SK-N-SH (cell line): Measurements from ENCODE around the gene ENDOV. TPM values are rescaled to one million over a fixed set of nuclear protein-coding genes. Genes with fewer than 3 reads are reported as not detected.

ENCODE experiments used
- CTCF ChIA-PET: fragments of 300-600, 350-600 bp; formaldehyde crosslinking; extraction: SDS; loops from one replicate; lab custom pipeline; 2021; lab: Yijun Ruan, JAX
- POLR2A ChIA-PET: fragments of 350-600 bp; sonication (Branson Sonifier 250); formaldehyde crosslinking; extraction: SDS; loops from one replicate; lab custom pipeline; 2020; ENCODE audit warnings: antibody characterized with exemption, inconsistent platforms; lab: Yijun Ruan, JAX
- DNase-seq: peaks from one replicate; pipeline ENCODE4 v3.0.0; 2012
- H2AFZ ChIP-seq: fragments of 200-600 bp; sonication (generic); 2 replicates; pipeline ENCODE4 v1.8.1; 2016; ENCODE audit warnings: antibody characterized with exemption, mild to moderate bottlenecking, low read depth
- H3F3A ChIP-seq: fragments of 200-600 bp; sonication (generic); replicated peaks from 2 replicates; pipeline ENCODE3; 2016; ENCODE audit warnings: antibody characterized with exemption, mild to moderate bottlenecking; ENCODE audit not compliant: insufficient read depth
- H3K27ac ChIP-seq, 2 experiments: fragments of 200-500 bp in 1 of 2; fragments of 200-600 bp in 1 of 2; sonication (Bioruptor generic) in 1 of 2; sonication (generic), shearing (Covaris generic) in 1 of 2; 2 replicates each; pipeline versions ENCODE4 v1.5.1 to v1.6.1; 2014 to 2016; ENCODE audit warnings: low read depth in 2 of 2, inconsistent platforms in 1 of 2, low read length in 1 of 2, mild to moderate bottlenecking in 1 of 2, mixed read lengths in 1 of 2
- H3K27me3 ChIP-seq: fragments of 200-600 bp; sonication (generic), shearing (Covaris generic); 2 replicates; pipeline ENCODE4 v1.6.1; 2016; ENCODE audit warnings: mixed run types; ENCODE audit not compliant: insufficient read depth
- H3K36me3 ChIP-seq, 2 experiments: fragments of 200-500 bp in 1 of 2; fragments of 200-600 bp in 1 of 2; sonication (Bioruptor generic) in 1 of 2; sonication (generic) in 1 of 2; replicated peaks in 1 of 2; 2 replicates each; pipeline versions ENCODE3 to v1.5.1; 2014 to 2016; ENCODE audit warnings: low read length in 1 of 2, mild to moderate bottlenecking in 1 of 2; ENCODE audit not compliant: insufficient read depth in 2 of 2, control insufficient read depth in 1 of 2
- H3K4me1 ChIP-seq, 2 experiments: fragments of 200-500 bp in 1 of 2; fragments of 200-600 bp in 1 of 2; sonication (Bioruptor generic) in 1 of 2; sonication (generic), shearing (Covaris generic) in 1 of 2; 2 replicates each; pipeline versions ENCODE4 v1.5.1 to v1.6.1; 2014 to 2016; ENCODE audit warnings: low read depth in 1 of 2, low read length in 1 of 2, mixed run types in 1 of 2; ENCODE audit not compliant: insufficient read depth in 2 of 2, control insufficient read depth in 1 of 2
- H3K4me2 ChIP-seq: fragments of 200-600 bp; sonication (generic), shearing (Covaris generic); 2 replicates; pipeline ENCODE4 v1.6.1; 2017; ENCODE audit warnings: mixed run types
- H3K4me3 ChIP-seq, 2 experiments: fragments of 200-500 bp in 1 of 2; fragments of 200-600 bp in 1 of 2; sonication (Bioruptor generic) in 1 of 2; sonication (generic), shearing (Covaris generic) in 1 of 2; 2 replicates each; pipeline versions ENCODE4 v1.5.1 to v1.8.1; 2014 to 2016; ENCODE audit warnings: low read depth in 2 of 2, inconsistent platforms in 1 of 2, low read length in 1 of 2, mild to moderate bottlenecking in 1 of 2, mixed read lengths in 1 of 2, moderate library complexity in 1 of 2
- H3K79me2 ChIP-seq: fragments of 200-600 bp; sonication (generic); 2 replicates; pipeline ENCODE4 v1.8.1; 2017; ENCODE audit warnings: mild to moderate bottlenecking; ENCODE audit not compliant: insufficient read depth
- H3K9ac ChIP-seq: fragments of 200-600 bp; sonication (generic); 2 replicates; pipeline ENCODE4 v1.6.1; 2017; ENCODE audit warnings: mixed run types
- H3K9me2 ChIP-seq: fragments of 200-600 bp; sonication (generic); 2 replicates; pipeline ENCODE4 v1.6.1; 2017; ENCODE audit warnings: mixed run types
- H3K9me3 ChIP-seq: fragments of 200-600 bp; sonication (generic); 2 replicates; pipeline ENCODE4 v1.6.1; 2017; ENCODE audit warnings: mixed run types, mild to moderate bottlenecking, moderate library complexity
- H4K20me1 ChIP-seq: fragments of 200-600 bp; sonication (generic); 2 replicates; pipeline ENCODE4 v1.6.1; 2017; ENCODE audit warnings: mild to moderate bottlenecking, mixed run types; ENCODE audit not compliant: insufficient read depth
- EP300 ChIP-seq, 2 experiments: IDR thresholded peaks; 2 replicates each; pipeline versions ENCODE4 v1.4.0 to v1.6.1; 2012; ENCODE audit warnings: borderline replicate concordance in 1 of 2, low read depth in 1 of 2, low read length in 1 of 2
- FOXJ3 ChIP-seq: sonication (generic); formaldehyde crosslinking; IDR thresholded peaks from 2 replicates; pipeline ENCODE4 v1.5.1; 2020; ENCODE audit warnings: mild to moderate bottlenecking, missing genetic modification reagents
- GABPA ChIP-seq: IDR thresholded peaks from 2 replicates; pipeline ENCODE4 v1.4.0; 2012; ENCODE audit warnings: low read depth, mild to moderate bottlenecking
- MXI1 ChIP-seq: IDR thresholded peaks from 2 replicates; pipeline ENCODE4 v1.6.1; 2012; ENCODE audit warnings: mild to moderate bottlenecking, low read depth, low read length, improper control_type of control experiment
- NFIC ChIP-seq: IDR thresholded peaks from 2 replicates; pipeline ENCODE4 v1.4.0; 2012; ENCODE audit warnings: borderline replicate concordance
- NRF1 ChIP-seq: IDR thresholded peaks from 2 replicates; pipeline ENCODE4 v1.6.1; 2012; ENCODE audit warnings: low read depth, mild to moderate bottlenecking, low read length
- RAD21 ChIP-seq: IDR thresholded peaks from 2 replicates; pipeline ENCODE4 v1.6.1; 2012; ENCODE audit warnings: mild to moderate bottlenecking, low read length
- TAF1 ChIP-seq: IDR thresholded peaks from 2 replicates; pipeline ENCODE4 v1.6.1; 2012; ENCODE audit warnings: low read depth, mild to moderate bottlenecking, low read length, moderate library complexity, borderline replicate concordance
- TEAD4 ChIP-seq: IDR thresholded peaks from 2 replicates; pipeline ENCODE4 v1.4.0; 2012; ENCODE audit warnings: mild to moderate bottlenecking, borderline replicate concordance; ENCODE audit not compliant: insufficient read depth
- USF2 ChIP-seq: fragments of 150-350 bp; IDR thresholded peaks from 2 replicates; pipeline ENCODE4 v1.6.1; 2017; ENCODE audit warnings: antibody characterized with exemption, low read length, low read depth, borderline replicate concordance
- YY1 ChIP-seq: IDR thresholded peaks from 2 replicates; pipeline ENCODE4 v1.4.0; 2012; ENCODE audit warnings: low read depth, mild to moderate bottlenecking
- WGBS: methylation state at CpG from one replicate; pipeline ENCODE4 v1.1.6; 2017; ENCODE audit warnings: low lambda C conversion rate; 5-methylcytosine and 5-hydroxymethylcytosine counted together
- polyA plus RNA-seq, 3 experiments: library from polyadenylated mRNA; depleted of rRNA; stranded (reverse); fragments of >200 nt; gene quantifications; 2 replicates each; pipeline ENCODE4 v1.2.3, GENCODE V29; 2012

Gene ENDOV
- polyA plus RNA-seq, 1 of the 3 experiments (the other 2 are of a cell fraction), result 83.6 TPM

GRCh38 chr17:80443916-80444643 is 29.1 kb downstream of the ENDOV start:
- no peaks in the 10 kb centered on the region for H3K9me2 ChIP-seq
- 64% methylated on average over 31 of the region's 31 CpGs for WGBS
- POLR2A ChIA-PET, result interaction anchor here (1.4 to 1.5 kb wide), 2 partner anchors 10 to 17 kb away, joined by 3 to 9 read pairs; no protein-coding TSS in a partner anchor

GRCh38 chr17:80444644-80444979 is 29.6 kb downstream of the ENDOV start:
- Histone ChIP-seq H3F3A (no peaks in the 10 kb centered on the region), H3K9ac (no peak overlapping the region)
- TF ChIP-seq NRF1 (no peak), EP300 (IDR thresholded peaks at IDR 0.05; ENCODE audit: borderline replicate concordance in 1 of 2, low read depth in 1 of 2, low read length in 1 of 2) (no peak)
- TF ChIP-seq, all 33 proteins: peak for 0
- Histone ChIP-seq H3K27me3 (no peaks in the 10 kb centered on the region), H4K20me1 (peaks cover 17% of the 10 kb centered on the region; the same call in 1 of the 2 replicates), H3K4me3 (no peak overlapping the region), H3K4me2 (no peak overlapping the region), H3K79me2 (no peaks in the 10 kb centered on the region), H2AFZ (no peak overlapping the region), H3K9me2 (no peaks in the 10 kb centered on the region), H3K4me1 (peaks cover 0 to 10% of the 10 kb centered on the region in 2 experiments; a peak in 1 of 4 replicates), H3K9me3 (no peaks in the 10 kb centered on the region), H3K36me3 (no peaks in the 10 kb centered on the region), H3K27ac (no peak overlapping the region)
- ChIA-PET POLR2A (interaction anchor here (1.4 to 1.5 kb wide), 2 partner anchors 10 to 18 kb away, joined by 3 to 9 read pairs; no protein-coding TSS in a partner anchor), CTCF (interaction anchor here (0.6 to 1.6 kb wide), 4 partner anchors 10 to 537 kb away, joined by 3 to 5 read pairs (median 3); no protein-coding TSS in a partner anchor)
- DNase-seq, result peak; percentile 81
- WGBS, result 89% methylated on average over 3 of the region's 6 CpGs

More at GRCh38 chr17:80443916-80444643, 29.1 kb downstream of the ENDOV start:
- Histone ChIP-seq H3K4me3 (no peak overlapping the region), H2AFZ (no peak overlapping the region), H3K9me3 (no peaks in the 10 kb centered on the region), H3K36me3 (no peaks in the 10 kb centered on the region), H3F3A (no peaks in the 10 kb centered on the region), H3K4me2 (no peak overlapping the region), H3K79me2 (no peaks in the 10 kb centered on the region), H3K4me1 (peaks cover 0 to 10% of the 10 kb centered on the region in 2 experiments; a peak in 1 of 4 replicates), H3K9ac (no peak overlapping the region), H3K27ac (no peak overlapping the region), H4K20me1 (peaks cover 17% of the 10 kb centered on the region; the same call in 1 of the 2 replicates), H3K27me3 (no peaks in the 10 kb centered on the region)
- CTCF ChIA-PET, result interaction anchor here (1.1 to 1.6 kb wide), 5 partner anchors 10 to 538 kb away, joined by 3 to 6 read pairs (median 3); no protein-coding TSS in a partner anchor
- no peak for TF ChIP-seq RAD21
- TF ChIP-seq TAF1, result no peak
- TF ChIP-seq FOXJ3 (CRISPR knock-in tag), result no peak
- TF ChIP-seq NRF1, result no peak
- no peak for TF ChIP-seq GABPA
- TF ChIP-seq TEAD4, result no peak
- TF ChIP-seq NFIC, result no peak
- TF ChIP-seq YY1, result no peak
- TF ChIP-seq MXI1, result no peak
- TF ChIP-seq USF2, result no peak
- DNase-seq, result peak; percentile 77
